NCI-H345 (cell line): ENCODE data around the gene GYPB.
A peak's percentile ranks its signal among the peaks of the same experiment; 100 is the strongest.
"Not testable (repeated sequence)": the region's sequence is repeated elsewhere in the genome, so short reads cannot be mapped to it uniquely, and the experiment has no call there.

Source experiments
- DNase-seq: peaks from one replicate; lab custom pipeline; 2025; lab: John Stamatoyannopoulos, UW

The GYPB gene

DNA sequence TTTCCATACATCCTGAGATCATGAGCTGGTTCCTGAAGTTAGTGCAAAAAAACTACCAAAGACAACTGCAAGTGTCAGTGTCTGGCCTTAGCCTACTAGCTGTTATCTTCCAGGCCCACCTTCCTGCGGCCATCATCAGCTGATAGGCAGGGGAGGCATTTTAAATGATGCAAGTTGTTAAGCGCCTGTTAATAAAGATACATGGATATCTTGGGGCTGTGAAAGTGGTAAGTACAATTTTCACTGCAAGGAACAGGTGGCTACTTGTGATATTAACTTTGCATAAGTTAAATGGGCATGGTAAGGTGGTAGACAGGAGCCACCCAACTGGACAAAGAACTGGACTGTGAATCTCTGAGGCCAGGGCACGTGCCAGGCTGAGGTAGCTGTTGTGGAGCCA is at the start of gene GYPB:
Gene GYPB, minus strand, starts transcription at position 104 of the 400 bp plus-strand sequence. Its CDS starts 93 bp downstream, at position 11.
- not testable (repeated sequence) for DNase-seq

DNA sequence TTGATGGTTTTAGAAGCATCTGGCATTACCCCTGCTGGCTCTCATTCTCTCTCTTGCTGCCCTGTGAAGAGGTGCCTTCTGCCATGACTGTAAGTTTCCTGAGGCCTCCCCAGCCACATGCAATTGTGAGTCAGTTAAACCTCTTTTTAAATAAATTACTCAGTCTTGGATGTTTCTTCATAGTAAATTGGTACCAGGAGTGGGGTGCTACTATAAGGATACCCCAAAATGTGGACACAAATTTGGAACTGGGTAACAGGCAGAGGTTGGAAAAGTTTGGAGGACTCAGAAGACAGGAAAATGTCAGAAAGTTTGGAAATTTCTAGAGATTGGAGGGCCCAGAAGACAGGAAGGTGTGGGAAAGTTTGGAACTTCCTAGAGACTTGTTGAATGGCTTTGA is 42.4 kb upstream of the GYPB start:
- not testable (repeated sequence) for DNase-seq

- not testable (repeated sequence) for DNase-seq
Observed at GRCh38 chr4:144060234-144060859, 41.2 kb upstream of the GYPB start.

DNA sequence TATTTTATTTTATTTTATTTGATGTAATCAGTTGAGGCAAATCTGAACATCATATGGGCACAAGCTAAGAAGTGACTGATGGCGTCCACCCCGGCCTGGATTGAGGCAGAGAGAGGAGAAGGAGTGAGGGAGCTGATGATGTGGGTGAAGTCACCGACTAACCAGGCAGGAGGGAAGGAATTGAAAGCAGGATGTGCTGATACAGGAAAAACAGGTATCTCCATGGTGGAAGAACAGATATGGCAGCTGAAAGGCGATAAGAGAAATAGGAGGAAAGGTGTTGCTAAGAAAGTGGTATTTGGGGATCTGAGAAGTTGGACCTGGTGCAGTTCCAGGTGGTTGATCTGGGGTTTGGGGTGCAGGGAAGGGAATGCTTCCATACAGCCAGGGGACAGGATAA is 37.6 kb upstream of the GYPB start:
- DNase-seq: no peak

GRCh38 chr4:144055336-144055735 is 36.2 kb upstream of the GYPB start:
- not testable (repeated sequence) for DNase-seq

GRCh38 chr4:144051494-144051893 is 32.3 kb upstream of the GYPB start:
- not testable (repeated sequence) for DNase-seq

- DNase-seq: not testable (repeated sequence)
Observed at GRCh38 chr4:144050631-144051030, 31.5 kb upstream of the GYPB start.

GRCh38 chr4:144049495-144050424 is 30.6 kb upstream of the GYPB start:
- DNase-seq: not testable (repeated sequence)

GRCh38 chr4:144044936-144045335 is 25.8 kb upstream of the GYPB start:
- not testable (repeated sequence) for DNase-seq

DNA sequence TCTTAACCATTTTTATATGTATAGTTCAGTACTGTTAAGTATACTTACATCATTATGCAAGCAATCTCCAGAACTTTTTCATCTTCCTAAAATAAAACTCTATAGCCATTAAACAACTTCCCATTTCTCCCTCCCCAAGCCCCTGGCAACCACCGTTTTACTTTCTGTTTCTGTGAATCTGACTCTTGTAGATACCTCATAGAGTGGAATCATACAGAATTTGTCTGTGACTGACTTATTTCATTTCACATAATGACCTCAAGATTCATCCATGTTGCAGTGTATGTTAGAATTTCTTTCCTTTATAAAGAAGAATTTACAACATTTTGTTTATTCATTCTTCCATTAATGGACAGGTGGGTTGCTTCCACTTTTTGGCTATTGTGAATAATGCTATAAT is 13.4 kb upstream of the GYPB start:
- not testable (repeated sequence) for DNase-seq

- not testable (repeated sequence) for DNase-seq
Observed at GRCh38 chr4:144031875-144032274, 12.7 kb upstream of the GYPB start.

DNA sequence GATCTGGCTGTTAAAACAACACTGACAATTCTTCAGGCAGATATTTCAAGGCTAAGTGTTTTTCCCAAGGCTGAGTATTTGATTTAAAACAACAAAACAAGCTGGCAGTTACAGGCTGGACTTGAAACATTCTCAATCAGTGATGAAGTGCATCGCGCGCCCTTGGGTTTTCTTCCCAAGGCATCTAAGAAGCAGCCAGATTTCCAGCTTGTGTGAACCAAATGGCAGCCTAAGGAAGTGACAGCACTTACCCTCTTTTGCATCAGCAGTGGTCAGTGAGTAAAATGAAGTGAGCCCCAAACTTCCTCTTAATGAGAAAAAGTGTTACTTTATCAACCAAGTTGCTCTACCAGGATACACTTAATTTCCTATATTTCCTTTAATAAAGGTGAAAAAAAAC is 12.2 kb upstream of the GYPB start:
- not testable (repeated sequence) for DNase-seq

- DNase-seq: not testable (repeated sequence)
Observed at GRCh38 chr4:144030708-144031107, 11.5 kb upstream of the GYPB start.

- not testable (repeated sequence) for DNase-seq
Observed at GRCh38 chr4:144026682-144027081, 7.5 kb upstream of the GYPB start.

DNA sequence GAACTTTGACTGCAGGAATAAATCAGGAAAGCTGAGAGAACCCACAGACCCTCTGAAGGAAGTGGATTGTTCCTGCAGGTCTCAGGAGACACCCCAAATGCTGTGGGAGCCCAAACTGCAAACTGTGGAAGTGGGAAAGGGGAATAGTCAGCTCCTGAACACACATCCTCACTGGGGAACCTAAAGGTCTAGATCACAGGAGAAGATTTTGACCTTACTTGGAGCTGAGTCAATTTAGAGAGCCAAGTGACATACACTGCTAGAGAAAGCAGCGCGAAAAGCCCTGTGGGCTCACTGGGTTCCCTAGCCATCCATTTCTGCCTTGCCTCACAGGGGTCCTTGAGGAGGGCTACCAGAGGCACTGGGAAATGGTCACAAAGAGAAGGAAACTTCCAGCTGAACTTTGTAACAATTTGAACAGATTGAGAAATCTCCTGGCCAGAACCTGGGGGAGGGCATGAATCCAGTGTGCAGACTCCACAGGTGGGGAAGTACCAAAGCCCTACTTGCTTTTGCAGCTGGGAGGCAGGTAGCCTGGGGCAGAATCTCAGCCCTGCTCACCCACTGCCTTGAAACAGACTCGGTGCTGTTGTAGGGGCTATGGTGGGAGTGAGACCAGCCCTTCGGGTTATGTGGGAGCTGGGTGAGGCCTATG is 5.3 kb upstream of the GYPB start:
- not testable (repeated sequence) for DNase-seq

- not testable (repeated sequence) for DNase-seq
Observed at GRCh38 chr4:144022772-144023400, 3.7 kb upstream of the GYPB start.

- DNase-seq: peak; percentile 20
Observed at GRCh38 chr4:144021336-144021990, 2.3 kb upstream of the GYPB start.

DNA sequence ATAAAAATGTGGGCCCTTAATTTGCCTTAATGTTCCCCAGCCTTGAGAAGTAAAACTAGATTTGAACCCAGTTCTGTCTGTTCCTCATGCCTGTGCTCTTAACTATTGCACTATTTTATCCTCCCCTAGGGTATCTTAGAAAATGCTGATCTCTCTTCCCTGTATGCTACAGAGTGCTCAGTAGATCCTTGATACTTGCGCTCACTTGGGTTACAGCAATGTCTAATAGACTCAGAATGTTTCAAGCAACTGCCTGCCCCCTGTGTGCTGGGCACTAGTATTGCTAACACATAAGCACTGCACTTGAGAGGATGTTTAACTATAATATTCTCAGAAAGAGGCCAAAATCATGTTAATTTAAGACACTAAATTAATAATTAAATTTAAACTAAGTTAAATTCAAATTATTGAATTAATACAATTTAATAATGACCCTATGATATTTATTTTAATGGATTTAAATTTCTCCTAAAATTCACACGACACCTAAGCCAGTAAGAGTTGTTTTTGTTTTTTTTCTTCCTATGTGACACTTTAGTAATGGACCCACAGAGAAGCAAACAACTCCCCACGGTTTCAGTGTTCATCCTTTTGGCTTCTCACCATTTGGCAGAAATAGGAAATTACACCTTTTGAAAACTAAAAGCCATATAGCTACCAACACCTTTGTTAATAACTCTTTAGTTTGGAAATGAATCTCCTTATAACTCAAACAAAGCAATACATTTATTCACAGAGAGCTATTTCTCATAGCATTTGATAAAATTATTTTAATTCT is 768 bp downstream of the GYPB start:
- not testable (repeated sequence) for DNase-seq

DNA sequence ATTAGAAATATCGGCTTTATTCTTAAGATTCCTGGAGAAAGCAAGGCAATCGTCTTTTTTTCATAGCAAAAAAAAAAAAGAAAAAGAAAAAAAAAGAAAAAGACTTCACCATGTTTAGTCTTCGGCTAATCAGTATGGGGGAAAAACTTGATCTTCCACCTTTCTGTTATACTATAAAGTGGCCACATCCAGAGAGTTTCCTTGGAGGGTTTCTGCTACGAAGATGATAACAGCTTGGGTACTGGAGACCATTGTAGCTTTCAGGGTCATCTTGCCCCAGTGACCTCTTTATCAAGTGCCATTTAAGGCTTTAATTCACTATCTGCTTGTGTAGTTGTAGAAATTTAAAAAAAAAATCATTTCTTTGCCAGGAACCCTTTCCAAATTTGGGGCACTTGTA is 1.9 kb downstream of the GYPB start:
- DNase-seq: not testable (repeated sequence)

DNA sequence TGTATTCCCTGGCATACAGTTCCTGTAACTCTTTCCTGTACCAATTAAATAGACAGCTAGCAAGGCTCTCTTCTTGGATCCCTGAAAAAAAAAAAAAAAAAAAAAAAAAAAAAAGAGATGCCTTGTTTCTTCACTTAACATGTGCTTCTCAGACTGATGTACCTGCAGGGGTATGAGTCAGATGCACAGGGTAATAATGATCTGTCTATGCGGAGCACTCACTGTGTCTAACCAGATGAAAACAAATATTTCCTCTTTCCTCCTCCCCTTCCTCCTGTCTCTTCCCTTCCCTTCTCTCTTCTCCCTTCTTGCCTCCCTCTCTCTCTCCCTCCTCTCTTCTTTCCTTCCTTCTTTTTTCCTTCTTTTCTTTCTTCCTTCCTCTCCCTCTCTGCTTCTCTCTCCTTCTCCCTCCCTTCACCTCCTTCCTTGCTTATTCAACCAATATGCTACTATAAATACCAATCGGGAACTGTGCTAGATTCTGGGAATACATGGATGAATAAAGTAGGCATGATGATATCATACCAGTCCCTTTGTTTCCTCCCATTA is 3.0 kb downstream of the GYPB start:
- DNase-seq: not testable (repeated sequence)
